Measurements from ENCODE around the gene LRPAP1.

Gene LRPAP1

GRCh38 chr4:3530663-3531254 lies 1.5 kb downstream of the LRPAP1 start:
- ChIA-PET POLR2A (no interaction called here), CTCF (no interaction called here)
- H3K4me1 ChIP-seq (ENCODE audit: control extremely low read depth in 1 of 4, control insufficient read depth in 4 of 4, insufficient read depth in 4 of 4, low read length in 3 of 4), result peaks cover 0 to 36% (median 23%) of the 10 kb centered on the region in 4 experiments
- H3K27me3 ChIP-seq (replicated peaks in 2 of 5; ENCODE audit: control insufficient read depth in 4 of 5, insufficient read depth in 5 of 5, low read length in 4 of 5), result peaks cover 0 to 12% (median 2%) of the 10 kb centered on the region in 5 experiments
- peaks cover 0 to 34% (median 13%) of the 10 kb centered on the region in 4 experiments for H3K36me3 ChIP-seq (ENCODE audit: control insufficient read depth in 4 of 4, insufficient read depth in 4 of 4, low read length in 3 of 4)
- DNase-seq, result no peak
- peak overlapping the region in 5 of 7 experiments; percentile 0 to 91 (median 76) for H3K4me3 ChIP-seq (ENCODE audit: control insufficient read depth in 1 of 7, extremely low read depth in 1 of 7, insufficient read depth in 4 of 7, low read depth in 2 of 7, low read length in 6 of 7)
- 93% methylated on average over 14 of the region's 18 CpGs for WGBS (ENCODE audit: insufficient coverage)
- no peak overlapping the region for H3K27ac ChIP-seq (ENCODE audit: insufficient read depth in 1 of 2, low read depth in 1 of 2, low read length in 2 of 2, poor library complexity in 1 of 2, severe bottlenecking in 2 of 2)
- peaks cover 0 to 3% (median 0%) of the 10 kb centered on the region in 5 experiments for H3K9me3 ChIP-seq (ENCODE audit: control extremely low read depth in 1 of 5, control insufficient read depth in 4 of 5, insufficient read depth in 2 of 5, low read depth in 1 of 5, low read length in 4 of 5)

- H3K27me3 ChIP-seq (replicated peaks in 2 of 5; ENCODE audit: control insufficient read depth in 4 of 5, insufficient read depth in 5 of 5, low read length in 4 of 5), result peaks cover 0 to 12% (median 2%) of the 10 kb centered on the region in 5 experiments
- peaks cover 0 to 36% (median 23%) of the 10 kb centered on the region in 4 experiments for H3K4me1 ChIP-seq (ENCODE audit: control extremely low read depth in 1 of 4, control insufficient read depth in 4 of 4, insufficient read depth in 4 of 4, low read length in 3 of 4)
- peaks cover 0 to 2% (median 0%) of the 10 kb centered on the region in 5 experiments for H3K9me3 ChIP-seq (ENCODE audit: control extremely low read depth in 1 of 5, control insufficient read depth in 4 of 5, insufficient read depth in 2 of 5, low read depth in 1 of 5, low read length in 4 of 5)
- no peak overlapping the region for H3K4me3 ChIP-seq (ENCODE audit: control insufficient read depth in 1 of 7, extremely low read depth in 1 of 7, insufficient read depth in 4 of 7, low read depth in 2 of 7, low read length in 6 of 7)
- DNase-seq, result no peak
- no peak overlapping the region for H3K27ac ChIP-seq (ENCODE audit: insufficient read depth in 1 of 2, low read depth in 1 of 2, low read length in 2 of 2, poor library complexity in 1 of 2, severe bottlenecking in 2 of 2)
- H3K36me3 ChIP-seq (ENCODE audit: control insufficient read depth in 4 of 4, insufficient read depth in 4 of 4, low read length in 3 of 4), result peaks cover 0 to 41% (median 15%) of the 10 kb centered on the region in 4 experiments
- 97% methylated on average over 14 of the region's 16 CpGs for WGBS (ENCODE audit: insufficient coverage)
- CTCF ChIA-PET, result no interaction called here
- POLR2A ChIA-PET, result no interaction called here
Observed at GRCh38 chr4:3530051-3530450, 2.2 kb downstream of the LRPAP1 start.

- Histone ChIP-seq H3K27me3 (replicated peaks in 2 of 5; ENCODE audit: control insufficient read depth in 4 of 5, insufficient read depth in 5 of 5, low read length in 4 of 5) (peaks cover 0 to 12% (median 2%) of the 10 kb centered on the region in 5 experiments), H3K27ac (ENCODE audit: insufficient read depth in 1 of 2, low read depth in 1 of 2, low read length in 2 of 2, poor library complexity in 1 of 2, severe bottlenecking in 2 of 2) (no peak overlapping the region), H3K9me3 (ENCODE audit: control extremely low read depth in 1 of 5, control insufficient read depth in 4 of 5, insufficient read depth in 2 of 5, low read depth in 1 of 5, low read length in 4 of 5) (peaks cover 0 to 2% (median 0%) of the 10 kb centered on the region in 5 experiments), H3K4me1 (ENCODE audit: control extremely low read depth in 1 of 4, control insufficient read depth in 4 of 4, insufficient read depth in 4 of 4, low read length in 3 of 4) (peaks cover 0 to 36% (median 23%) of the 10 kb centered on the region in 4 experiments), H3K4me3 (ENCODE audit: control insufficient read depth in 1 of 7, extremely low read depth in 1 of 7, insufficient read depth in 4 of 7, low read depth in 2 of 7, low read length in 6 of 7) (no peak overlapping the region), H3K36me3 (ENCODE audit: control insufficient read depth in 4 of 4, insufficient read depth in 4 of 4, low read length in 3 of 4) (peaks cover 6 to 47% (median 21%) of the 10 kb centered on the region in 4 experiments)
- WGBS (ENCODE audit: insufficient coverage), result 89% methylated on average over 7 of the region's 12 CpGs
- DNase-seq, result peak in 2 of 3 donors; percentile 15 to 24
- ChIA-PET CTCF (no interaction called here), POLR2A (interaction anchor here (0.7 kb wide), 1 partner anchor 25 kb away, joined by 3 read pairs; no protein-coding TSS in a partner anchor)
Observed at GRCh38 chr4:3529363-3529762, 2.9 kb downstream of the LRPAP1 start.

GRCh38 chr4:3527914-3528876 lies 4.0 kb downstream of the LRPAP1 start:
- no peak for DNase-seq
- ChIA-PET POLR2A (no interaction called here), CTCF (no interaction called here)
- peaks cover 0 to 5% (median under 1%) of the 10 kb centered on the region in 5 experiments for H3K27me3 ChIP-seq (replicated peaks in 2 of 5; ENCODE audit: control insufficient read depth in 4 of 5, insufficient read depth in 5 of 5, low read length in 4 of 5)
- no peak overlapping the region for H3K4me3 ChIP-seq (ENCODE audit: control insufficient read depth in 1 of 7, extremely low read depth in 1 of 7, insufficient read depth in 4 of 7, low read depth in 2 of 7, low read length in 6 of 7)
- H3K4me1 ChIP-seq (ENCODE audit: control extremely low read depth in 1 of 4, control insufficient read depth in 4 of 4, insufficient read depth in 4 of 4, low read length in 3 of 4), result peaks cover 0 to 36% (median 23%) of the 10 kb centered on the region in 4 experiments
- peaks cover 6 to 58% (median 32%) of the 10 kb centered on the region in 4 experiments for H3K36me3 ChIP-seq (ENCODE audit: control insufficient read depth in 4 of 4, insufficient read depth in 4 of 4, low read length in 3 of 4)
- H3K27ac ChIP-seq (ENCODE audit: insufficient read depth in 1 of 2, low read depth in 1 of 2, low read length in 2 of 2, poor library complexity in 1 of 2, severe bottlenecking in 2 of 2), result no peak overlapping the region
- no peaks in the 10 kb centered on the region for H3K9me3 ChIP-seq (ENCODE audit: control extremely low read depth in 1 of 5, control insufficient read depth in 4 of 5, insufficient read depth in 2 of 5, low read depth in 1 of 5, low read length in 4 of 5)
- 93% methylated on average over 24 of the region's 27 CpGs for WGBS (ENCODE audit: insufficient coverage)

- H3K36me3 ChIP-seq (ENCODE audit: control insufficient read depth in 4 of 4, insufficient read depth in 4 of 4, low read length in 3 of 4), result peaks cover 6 to 65% (median 35%) of the 10 kb centered on the region in 4 experiments
- POLR2A ChIA-PET, result no interaction called here
- CTCF ChIA-PET, result no interaction called here
Observed at GRCh38 chr4:3527101-3527913, 4.9 kb downstream of the LRPAP1 start.

GRCh38 chr4:3526456-3526855 lies 5.8 kb downstream of the LRPAP1 start:
- Histone ChIP-seq H3K27ac (ENCODE audit: insufficient read depth in 1 of 2, low read depth in 1 of 2, low read length in 2 of 2, poor library complexity in 1 of 2, severe bottlenecking in 2 of 2) (no peak overlapping the region), H3K4me3 (ENCODE audit: control insufficient read depth in 1 of 7, extremely low read depth in 1 of 7, insufficient read depth in 4 of 7, low read depth in 2 of 7, low read length in 6 of 7) (no peak overlapping the region), H3K9me3 (ENCODE audit: control extremely low read depth in 1 of 5, control insufficient read depth in 4 of 5, insufficient read depth in 2 of 5, low read depth in 1 of 5, low read length in 4 of 5) (no peaks in the 10 kb centered on the region), H3K27me3 (replicated peaks in 2 of 5; ENCODE audit: control insufficient read depth in 4 of 5, insufficient read depth in 5 of 5, low read length in 4 of 5) (no peaks in the 10 kb centered on the region), H3K36me3 (ENCODE audit: control insufficient read depth in 4 of 4, insufficient read depth in 4 of 4, low read length in 3 of 4) (peaks cover 6 to 71% (median 40%) of the 10 kb centered on the region in 4 experiments), H3K4me1 (ENCODE audit: control extremely low read depth in 1 of 4, control insufficient read depth in 4 of 4, insufficient read depth in 4 of 4, low read length in 3 of 4) (peaks cover 0 to 26% (median 12%) of the 10 kb centered on the region in 4 experiments)
- ChIA-PET CTCF (interaction anchor here (0.6 to 1.1 kb wide), 2 partner anchors 11 to 650 kb away, joined by 3 read pairs; no protein-coding TSS in a partner anchor), POLR2A (no interaction called here)
- no peak for DNase-seq
- 98% methylated on average over 12 of the region's 19 CpGs for WGBS (ENCODE audit: insufficient coverage)

More at GRCh38 chr4:3527101-3527913, 4.9 kb downstream of the LRPAP1 start:
- WGBS (ENCODE audit: insufficient coverage), result 94% methylated on average over 14 of the region's 14 CpGs
- no peaks in the 10 kb centered on the region for H3K9me3 ChIP-seq (ENCODE audit: control extremely low read depth in 1 of 5, control insufficient read depth in 4 of 5, insufficient read depth in 2 of 5, low read depth in 1 of 5, low read length in 4 of 5)
- no peak for DNase-seq
- no peaks in the 10 kb centered on the region for H3K27me3 ChIP-seq (replicated peaks in 2 of 5; ENCODE audit: control insufficient read depth in 4 of 5, insufficient read depth in 5 of 5, low read length in 4 of 5)
- H3K27ac ChIP-seq (ENCODE audit: insufficient read depth in 1 of 2, low read depth in 1 of 2, low read length in 2 of 2, poor library complexity in 1 of 2, severe bottlenecking in 2 of 2), result no peak overlapping the region
- peaks cover 0 to 30% (median 17%) of the 10 kb centered on the region in 4 experiments for H3K4me1 ChIP-seq (ENCODE audit: control extremely low read depth in 1 of 4, control insufficient read depth in 4 of 4, insufficient read depth in 4 of 4, low read length in 3 of 4)
- H3K4me3 ChIP-seq (ENCODE audit: control insufficient read depth in 1 of 7, extremely low read depth in 1 of 7, insufficient read depth in 4 of 7, low read depth in 2 of 7, low read length in 6 of 7), result no peak overlapping the region

All from common myeloid progenitor, CD34-positive (primary cell).